H1 (cell line): Measurements from ENCODE around the gene FIGNL1. TPM values are rescaled to one million over a fixed set of nuclear protein-coding genes. Genes with fewer than 3 reads are reported as not detected.

Source experiments
- CTCF ChIA-PET: fragments of 300-600 bp; sonication (Branson Sonifier 250); formaldehyde crosslinking; loops from one replicate; lab custom pipeline; 2021; ENCODE audit not compliant: partially characterized antibody; lab: Charles Lee
- POLR2A ChIA-PET: fragments of 300-600 bp; sonication (Branson Sonifier 250); formaldehyde crosslinking; loops from one replicate; lab custom pipeline; 2021; ENCODE audit warnings: inconsistent platforms; ENCODE audit not compliant: partially characterized antibody; lab: Charles Lee
- DNase-seq, 2 experiments: peaks; one replicate each; pipeline versions ENCODE4 v3.0.0 to v3.0.0-alpha.2; 2010 to 2022; ENCODE audit warnings: low spot score in 2 of 2, low read depth in 1 of 2, mixed read lengths in 1 of 2
- FAIRE-seq: peaks from 2 replicates; lab custom pipeline; 2011; peaks lifted over from hg19 to GRCh38; lab: Jason Lieb, UNC
- H2AFZ ChIP-seq: 2 replicates; pipeline ENCODE4 v1.8.1; 2012; ENCODE audit warnings: low read length, inconsistent platforms
- H2AK5ac ChIP-seq: 2 replicates; pipeline ENCODE4 v1.6.1; 2013; ENCODE audit warnings: low read depth, low read length
- H2BK120ac ChIP-seq: replicated peaks from 2 replicates; pipeline ENCODE3; 2013; ENCODE audit warnings: low read depth, low read length, inconsistent platforms
- H2BK12ac ChIP-seq: 2 replicates; pipeline ENCODE4 v1.6.1; 2013; ENCODE audit warnings: low read depth, low read length
- H2BK15ac ChIP-seq: 2 replicates; pipeline ENCODE4 v1.6.1; 2013; ENCODE audit warnings: low read length
- H2BK20ac ChIP-seq: 2 replicates; pipeline ENCODE4 v1.6.1; 2013; ENCODE audit warnings: low read length
- H2BK5ac ChIP-seq: 2 replicates; pipeline ENCODE4 v1.6.1; 2013; ENCODE audit warnings: low read depth, low read length
- H3K14ac ChIP-seq: 2 replicates; pipeline ENCODE4 v1.6.1; 2013; ENCODE audit warnings: inconsistent platforms; ENCODE audit not compliant: insufficient read length
- H3K18ac ChIP-seq: 2 replicates; pipeline ENCODE4 v1.6.1; 2013; ENCODE audit warnings: low read length; ENCODE audit errors: extremely low read depth
- H3K23ac ChIP-seq: 2 replicates; pipeline ENCODE4 v1.6.1; 2013; ENCODE audit warnings: inconsistent platforms; ENCODE audit not compliant: insufficient read length
- H3K23me2 ChIP-seq: 2 replicates; pipeline ENCODE4 v1.6.1; 2013; ENCODE audit warnings: low read depth, low read length
- H3K27ac ChIP-seq: 2 replicates; pipeline ENCODE4 v1.6.1; 2011; ENCODE audit warnings: low read depth, low read length, inconsistent platforms
- H3K27me3 ChIP-seq, 4 experiments: replicated peaks in 1 of 4; 1 replicate in 1 of 4; 2 replicates in 3 of 4; pipeline versions ENCODE4 v1.6.1 to v1.8.1; 2011 to 2013; ENCODE audit warnings: low read length in 3 of 4, mild to moderate bottlenecking in 3 of 4, inconsistent platforms in 2 of 4, mixed read lengths in 2 of 4, moderate library complexity in 1 of 4; ENCODE audit not compliant: control insufficient read depth in 3 of 4, insufficient read depth in 3 of 4; ENCODE audit errors: extremely low read depth in 1 of 4
- H3K36me3 ChIP-seq, 4 experiments: 2 replicates each; pipeline versions ENCODE4 v1.6.1 to v1.8.1; 2011 to 2013; ENCODE audit warnings: mild to moderate bottlenecking in 4 of 4, low read length in 3 of 4, moderate library complexity in 2 of 4, control low read depth in 1 of 4, inconsistent platforms in 1 of 4; ENCODE audit not compliant: insufficient read depth in 4 of 4, control insufficient read depth in 2 of 4
- H3K4ac ChIP-seq: replicated peaks from 2 replicates; pipeline ENCODE3; 2013; ENCODE audit warnings: low read length, low read depth, mixed read lengths, inconsistent platforms; ENCODE audit not compliant: insufficient read length
- H3K4me1 ChIP-seq, 4 experiments: replicated peaks in 1 of 4; 1 replicate in 1 of 4; 2 replicates in 3 of 4; pipeline versions ENCODE4 v1.6.1 to v1.8.1; 2011 to 2013; ENCODE audit warnings: low read length in 3 of 4, inconsistent platforms in 2 of 4, mixed read lengths in 1 of 4; ENCODE audit not compliant: insufficient read depth in 4 of 4, control insufficient read depth in 3 of 4
- H3K4me2 ChIP-seq, 2 experiments: 2 replicates each; pipeline versions ENCODE4 v1.6.1 to v1.8.1; 2011 to 2013; ENCODE audit warnings: low read depth in 2 of 2, low read length in 2 of 2, control low read depth in 1 of 2, inconsistent platforms in 1 of 2, mild to moderate bottlenecking in 1 of 2; ENCODE audit not compliant: insufficient read depth in 1 of 2
- H3K4me3 ChIP-seq, 4 experiments: fragments of 200-600, 300-600 bp in 1 of 4; sonication (generic), shearing (Covaris generic), sonication (Bioruptor Twin) in 1 of 4; 2 replicates each; pipeline versions ENCODE4 v1.5.1 to v1.8.1; 2011 to 2016; ENCODE audit warnings: low read length in 4 of 4, low read depth in 3 of 4, control low read depth in 2 of 4, inconsistent platforms in 2 of 4, mild to moderate bottlenecking in 2 of 4, mixed read lengths in 1 of 4, moderate library complexity in 1 of 4; ENCODE audit not compliant: insufficient read depth in 2 of 4; ENCODE audit errors: extremely low read depth in 1 of 4
- H3K56ac ChIP-seq: replicated peaks from 2 replicates; pipeline ENCODE3; 2013; ENCODE audit warnings: low read depth, mild to moderate bottlenecking, mixed read lengths, low read length, inconsistent platforms; ENCODE audit not compliant: insufficient read length
- H3K79me1 ChIP-seq: 2 replicates; pipeline ENCODE4 v1.6.1; 2013; ENCODE audit warnings: low read depth, low read length, control low read depth
- H3K79me2 ChIP-seq, 2 experiments: 2 replicates each; pipeline versions ENCODE4 v1.6.1 to v1.8.1; 2012 to 2013; ENCODE audit warnings: low read length in 2 of 2, mild to moderate bottlenecking in 2 of 2, inconsistent platforms in 1 of 2; ENCODE audit not compliant: insufficient read depth in 2 of 2, control insufficient read depth in 1 of 2
- H3K9ac ChIP-seq, 4 experiments: replicated peaks in 1 of 4; 1 replicate in 1 of 4; 2 replicates in 3 of 4; pipeline versions ENCODE4 v1.6.1 to v1.8.1; 2011 to 2013; ENCODE audit warnings: low read depth in 3 of 4, low read length in 3 of 4, control low read depth in 2 of 4, mild to moderate bottlenecking in 2 of 4, moderate library complexity in 2 of 4, inconsistent platforms in 1 of 4; ENCODE audit errors: extremely low read depth in 1 of 4
- H3K9me3 ChIP-seq, 2 experiments: 2 replicates each; pipeline versions ENCODE4 v1.6.1 to v1.8.1; 2012 to 2013; ENCODE audit warnings: mild to moderate bottlenecking in 2 of 2, moderate library complexity in 2 of 2, control low read depth in 1 of 2, inconsistent platforms in 1 of 2, low read depth in 1 of 2, low read length in 1 of 2, mixed read lengths in 1 of 2; ENCODE audit not compliant: insufficient read depth in 2 of 2
- H4K20me1 ChIP-seq, 2 experiments: replicated peaks in 1 of 2; 2 replicates each; pipeline versions ENCODE3 to v1.8.1; 2011 to 2013; ENCODE audit warnings: inconsistent platforms in 2 of 2, low read length in 2 of 2, mild to moderate bottlenecking in 1 of 2; ENCODE audit not compliant: insufficient read depth in 2 of 2, control insufficient read depth in 1 of 2
- H4K5ac ChIP-seq: 2 replicates; pipeline ENCODE4 v1.6.1; 2013; ENCODE audit warnings: low read length, low read depth, mixed read lengths, inconsistent platforms; ENCODE audit not compliant: insufficient read length
- H4K8ac ChIP-seq: 2 replicates; pipeline ENCODE4 v1.8.0; 2013; ENCODE audit warnings: mild to moderate bottlenecking, moderate library complexity, low read length, inconsistent platforms; ENCODE audit not compliant: insufficient read depth; ENCODE audit errors: extremely low read depth
- H4K91ac ChIP-seq: replicated peaks from 2 replicates; pipeline ENCODE3; 2013; ENCODE audit warnings: low read length, mixed read lengths, inconsistent platforms; ENCODE audit not compliant: insufficient read length
- WGBS, 2 experiments: shearing (Covaris generic) in 1 of 2; methylation state at CpG; one replicate each; pipeline versions ENCODE4 v1.1.6 to v1.1.7; 2013 to 2015; ENCODE audit warnings: low lambda C conversion rate in 2 of 2, mixed read lengths in 2 of 2, inconsistent platforms in 1 of 2, low coverage in 1 of 2, missing lambda C conversion rate in 1 of 2; ENCODE audit not compliant: insufficient replicate concordance in 2 of 2, insufficient coverage in 1 of 2, insufficient read length in 1 of 2; ENCODE audit errors: extremely low coverage in 1 of 2, missing lambda C conversion rate in 1 of 2; 5-methylcytosine and 5-hydroxymethylcytosine counted together
- polyA plus RNA-seq, 7 experiments: library from polyadenylated mRNA; depleted of rRNA in 3 of 7; stranded (reverse) in 5 of 7; unstranded in 2 of 7; fragments of >200 nt in 5 of 7; fragments of 200-250 nt in 2 of 7; gene quantifications; 1 replicate in 5 of 7; 2 replicates in 1 of 7; 4 replicates in 1 of 7; pipeline versions ENCODE4 v1.2.1 to v1.2.3, GENCODE V29; 2011 to 2013; ENCODE audit warnings: missing spikeins in 2 of 7, mixed read lengths in 2 of 7
- total RNA-seq: library from RNA; stranded (reverse); fragmentation: NEBNext Ultra II Directional; extraction: Animal tissue kit (Norgen Biotek cat#: 25700); gene quantifications from 2 replicates; pipeline ENCODE4 v1.2.1, GENCODE V29; 2021

FIGNL1 gene
- total and polyA plus RNA-seq, 2 of the 8 experiments (the other 6 are each of a cell fraction or from before 2014, with no cell fraction given) = 6.5 to 9.9 TPM

DNA sequence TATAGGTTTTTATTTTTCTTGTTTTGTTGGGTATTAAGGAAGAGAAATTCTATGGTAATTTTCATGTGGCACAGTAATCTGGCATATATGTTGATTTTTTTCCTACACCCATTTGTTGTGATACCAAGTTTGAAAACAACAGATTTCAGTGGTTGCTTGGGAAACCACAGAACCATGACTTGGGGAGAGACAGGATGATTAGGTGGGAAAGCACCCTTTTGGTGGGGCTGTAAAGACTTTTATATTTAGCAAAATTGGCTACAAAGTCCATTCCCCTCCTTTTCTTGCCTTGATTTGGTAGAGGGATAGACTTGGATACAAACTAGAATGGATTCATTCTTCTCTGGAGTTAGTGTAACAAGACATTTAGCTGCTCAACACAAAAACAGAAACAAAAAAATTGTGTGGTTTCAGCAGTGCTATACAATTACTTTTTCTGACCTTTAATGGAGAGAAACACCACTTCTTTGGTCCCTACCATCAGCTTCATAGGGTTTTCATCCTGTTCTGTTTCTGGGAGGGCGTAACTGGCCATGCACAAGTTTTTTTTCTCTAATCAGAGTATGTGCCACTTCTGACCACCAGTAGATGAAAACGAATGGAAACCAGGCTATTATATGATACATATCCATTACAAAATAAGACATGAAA is 52.7 kb downstream of the FIGNL1 start:
- H4K5ac ChIP-seq = no peak overlapping the region
- H3K27ac ChIP-seq = no peak overlapping the region
- H2BK15ac ChIP-seq = no peak overlapping the region
- H3K56ac ChIP-seq = no peak overlapping the region
- peaks cover 0 to 2% (median 0%) of the 10 kb centered on the region in 4 experiments; a peak in 1 of 7 replicates for H3K4me1 ChIP-seq
- H3K4me2 ChIP-seq = no peak overlapping the region
- ChIA-PET POLR2A (no interaction called here), CTCF (no interaction called here)
- no peak overlapping the region for H4K91ac ChIP-seq
- no peak overlapping the region for H2BK5ac ChIP-seq
- H2AFZ ChIP-seq = no peak overlapping the region
- H3K4ac ChIP-seq = no peak overlapping the region
- H3K18ac ChIP-seq = no peak overlapping the region
- H2BK20ac ChIP-seq = no peak overlapping the region
- no peak overlapping the region for H3K14ac ChIP-seq
- H3K79me2 ChIP-seq = no peaks in the 10 kb centered on the region
- no peak overlapping the region for H3K23ac ChIP-seq
- no peak overlapping the region for H4K8ac ChIP-seq
- DNase-seq = no peak
- no peak overlapping the region for H2BK12ac ChIP-seq
- no peak for FAIRE-seq
- no peaks in the 10 kb centered on the region for H4K20me1 ChIP-seq
- H3K36me3 ChIP-seq = no peaks in the 10 kb centered on the region
- no peak overlapping the region for H2BK120ac ChIP-seq
- no peaks in the 10 kb centered on the region for H3K9me3 ChIP-seq
- H3K9ac ChIP-seq = no peak overlapping the region
- H3K4me3 ChIP-seq = no peak overlapping the region
- no peaks in the 10 kb centered on the region for H3K27me3 ChIP-seq
- H3K79me1 ChIP-seq = no peaks in the 10 kb centered on the region
- no peaks in the 10 kb centered on the region for H3K23me2 ChIP-seq
- 78% methylated on average over 2 of the region's 2 CpGs; no CpG with 5 or more reads in 1 of the 2 experiments for WGBS, 2 experiments
- H2AK5ac ChIP-seq = no peak overlapping the region
